Measurements from ENCODE around the gene YPEL4.
"Not testable (repeated sequence)": the region's sequence is repeated elsewhere in the genome, so short reads cannot be mapped to it uniquely, and the experiment has no call there.

The YPEL4 gene, protein sequence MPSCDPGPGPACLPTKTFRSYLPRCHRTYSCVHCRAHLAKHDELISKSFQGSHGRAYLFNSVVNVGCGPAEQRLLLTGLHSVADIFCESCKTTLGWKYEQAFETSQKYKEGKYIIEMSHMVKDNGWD

GRCh38 chr11:57649826-57650738 is at the start of gene YPEL4:
TSS of gene YPEL4 (minus strand) at chr11:57649912. CDS start at chr11:57647107, 2,805 bp downstream.
- DNase-seq, result no peak

DNA sequence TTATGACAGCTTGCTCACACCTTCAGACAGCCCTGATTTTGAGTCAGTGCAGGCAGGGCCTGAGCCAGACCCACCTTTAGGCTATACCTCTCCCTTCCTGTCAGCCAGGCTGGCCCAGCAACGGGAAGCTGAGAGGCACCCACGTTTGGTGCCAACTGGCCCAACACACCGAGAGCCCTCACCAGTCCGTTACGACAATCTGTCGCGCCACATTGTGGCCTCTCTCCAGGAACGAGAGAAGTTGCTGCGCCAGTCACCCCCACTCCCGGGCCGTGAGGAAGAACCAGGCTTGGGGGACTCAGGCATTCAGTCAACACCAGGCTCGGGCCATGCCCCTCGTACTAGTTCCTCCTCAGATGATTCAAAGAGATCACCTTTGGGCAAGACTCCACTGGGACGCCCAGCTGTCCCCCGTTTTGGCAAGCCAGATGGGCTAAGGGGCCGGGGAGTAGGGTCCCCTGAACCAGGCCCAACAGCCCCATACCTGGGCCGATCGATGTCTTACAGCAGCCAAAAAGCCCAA is 49.2 kb upstream of the YPEL4 start:
- no peak for DNase-seq

GRCh38 chr11:57690474-57690873 is 40.8 kb upstream of the YPEL4 start:
- not testable (repeated sequence) for DNase-seq

- DNase-seq, result no peak
These were observed 31.5 kb upstream of the YPEL4 start for GRCh38 chr11:57681168-57681567.

- no peak for DNase-seq
These were observed 30.8 kb upstream of the YPEL4 start for GRCh38 chr11:57680552-57680874.

- DNase-seq, result no peak
These were observed 29.7 kb upstream of the YPEL4 start for GRCh38 chr11:57679396-57679795.

- DNase-seq, result no peak
These were observed 25.6 kb upstream of the YPEL4 start for GRCh38 chr11:57675176-57675941.

GRCh38 chr11:57674251-57674650 is 24.5 kb upstream of the YPEL4 start:
- no peak for DNase-seq

- no peak for DNase-seq
These were observed 18.7 kb upstream of the YPEL4 start for GRCh38 chr11:57668434-57668782.

DNA sequence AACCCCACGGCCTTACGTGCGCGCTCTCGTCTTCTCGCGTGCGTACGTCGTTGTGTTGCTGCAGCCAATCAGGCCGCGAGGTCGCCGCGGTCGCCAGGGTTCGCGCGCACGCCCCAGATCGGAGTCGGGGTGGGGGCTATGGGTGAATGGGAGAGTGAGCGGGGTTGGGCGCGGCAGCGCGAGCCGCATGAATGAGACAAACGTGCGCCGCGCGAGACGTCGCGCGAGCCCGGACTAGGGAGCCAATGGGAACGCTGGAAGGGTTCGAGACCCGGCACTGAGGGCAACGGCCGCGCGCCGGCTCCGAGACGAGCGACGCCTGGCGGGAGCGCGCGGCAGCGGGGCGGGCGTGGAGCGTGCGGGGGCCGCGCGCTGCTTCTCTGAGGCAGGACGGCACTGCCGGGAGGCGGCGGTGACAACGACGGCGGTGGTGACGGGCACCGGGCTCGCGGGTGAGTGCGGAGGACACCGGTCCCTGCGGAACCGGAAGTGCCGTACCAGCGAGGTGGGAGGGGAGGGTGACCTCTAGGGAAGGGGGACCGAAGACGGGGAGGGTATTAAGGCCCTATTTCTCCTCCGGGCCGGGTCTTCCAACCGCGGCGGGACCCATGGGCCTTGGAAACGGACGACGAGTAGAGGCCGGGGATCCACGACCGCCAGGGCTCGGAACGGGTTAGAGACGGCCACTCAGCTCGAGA is 18.2 kb upstream of the YPEL4 start, which contains the start of gene ZDHHC5:
TSS of gene ZDHHC5 (plus strand) at position 379 of the 698 bp plus-strand sequence. CDS start 4,977 bp downstream, outside the sequence.
- peak; percentile 97 for DNase-seq

DNA sequence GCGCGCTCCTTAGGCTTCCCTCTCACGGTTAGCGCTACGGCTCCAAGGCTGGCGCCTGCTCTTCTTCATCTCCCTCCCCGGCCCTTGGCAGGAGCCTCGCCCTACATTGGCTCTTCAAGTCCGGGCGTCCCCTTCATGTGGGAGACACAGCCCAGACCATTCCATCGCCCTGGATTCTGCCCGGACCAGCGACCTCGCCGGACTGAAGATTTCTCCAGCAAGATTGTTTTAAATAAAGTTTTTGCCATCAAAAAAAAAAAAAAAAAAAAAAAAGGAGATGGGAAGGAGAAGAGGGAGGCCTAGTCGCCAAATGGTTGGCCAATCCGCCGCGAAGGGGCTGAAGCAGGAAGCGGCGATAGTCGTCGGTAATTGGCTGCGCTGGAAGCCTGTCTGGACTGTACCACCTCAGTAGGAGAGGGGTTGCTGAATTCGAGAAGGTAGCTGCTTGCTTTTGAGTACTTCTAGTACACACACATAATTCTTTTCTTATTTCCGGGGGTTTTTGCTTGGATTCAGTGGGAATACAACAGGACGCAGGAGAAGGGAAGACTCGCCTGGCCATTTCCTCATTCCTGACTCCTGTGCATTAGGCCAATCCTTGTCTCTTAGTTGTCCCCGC is 17.5 kb upstream of the YPEL4 start:
- DNase-seq, result peak; percentile 91

DNA sequence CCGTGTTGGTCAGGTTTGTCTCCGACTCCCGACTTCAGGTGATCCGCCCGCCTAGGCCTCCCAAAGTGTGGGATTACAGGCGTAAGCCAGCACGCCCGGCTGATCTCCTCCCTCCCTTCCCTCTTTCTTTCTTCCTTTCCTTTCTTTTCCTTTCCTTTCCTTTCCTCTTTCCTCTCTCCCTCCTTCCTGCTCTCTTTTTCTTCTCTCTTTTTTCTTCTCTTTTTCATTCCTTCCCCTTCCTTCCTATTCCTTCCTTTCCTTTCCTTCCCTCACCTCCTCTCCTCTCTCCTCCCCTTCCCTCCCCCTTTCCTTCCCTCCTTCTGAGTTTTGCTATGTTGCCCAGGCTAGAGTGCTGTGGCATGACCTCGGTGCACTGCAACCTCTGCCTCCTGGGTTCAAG is 14.3 kb upstream of the YPEL4 start:
- no peak for DNase-seq

DNA sequence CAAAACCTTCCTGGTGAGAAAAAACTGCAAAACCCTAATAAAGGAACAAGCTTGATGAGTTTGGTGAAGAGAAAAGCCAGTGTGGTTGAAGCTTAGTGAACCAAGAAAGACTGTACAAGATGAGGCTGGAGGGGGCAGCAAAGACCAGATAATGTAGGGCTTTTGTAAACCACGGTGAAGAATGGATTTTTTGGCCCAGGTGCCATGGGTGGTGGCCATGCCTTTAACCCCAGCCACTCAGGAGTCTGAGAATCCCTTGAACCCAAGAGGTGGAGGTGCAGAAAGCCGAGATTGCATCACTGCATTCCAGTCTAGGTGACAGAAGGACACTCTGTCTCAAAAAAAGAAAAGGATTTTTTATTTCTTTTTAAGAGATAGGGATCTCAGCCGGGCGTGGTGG is 13.2 kb upstream of the YPEL4 start:
- no peak for DNase-seq

DNA sequence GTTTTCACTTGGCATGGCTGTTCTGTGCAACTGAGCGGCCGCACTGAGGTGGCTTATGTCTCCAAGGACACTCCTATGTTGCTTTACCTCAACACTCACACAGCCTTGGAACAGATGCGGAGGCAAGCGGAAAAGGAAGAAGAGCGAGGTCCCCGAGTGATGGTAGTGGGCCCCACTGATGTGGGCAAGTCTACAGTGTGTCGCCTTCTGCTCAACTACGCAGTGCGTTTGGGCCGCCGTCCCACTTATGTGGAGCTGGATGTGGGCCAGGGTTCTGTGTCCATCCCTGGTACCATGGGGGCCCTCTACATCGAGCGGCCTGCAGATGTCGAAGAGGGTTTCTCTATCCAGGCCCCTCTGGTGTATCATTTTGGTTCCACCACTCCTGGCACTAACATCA is 10.0 kb upstream of the YPEL4 start:
- no peak for DNase-seq

DNA sequence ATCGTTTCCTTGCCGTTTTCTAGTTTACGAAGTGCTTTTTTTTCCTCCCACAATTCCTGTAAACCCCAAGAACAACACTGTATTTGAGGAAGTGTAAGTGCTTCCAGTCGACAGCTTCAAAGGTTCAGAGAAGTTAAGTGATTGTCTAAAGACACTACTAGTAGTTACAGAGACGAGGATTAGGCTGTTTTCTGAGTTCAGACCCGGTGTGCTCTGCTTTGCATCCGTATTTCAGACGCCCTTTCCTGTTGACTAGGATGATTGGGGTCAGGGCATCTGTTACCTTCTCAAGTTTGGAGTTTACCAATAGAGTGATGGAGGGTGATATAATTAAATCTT is 8.3 kb upstream of the YPEL4 start:
- no peak for DNase-seq

DNA sequence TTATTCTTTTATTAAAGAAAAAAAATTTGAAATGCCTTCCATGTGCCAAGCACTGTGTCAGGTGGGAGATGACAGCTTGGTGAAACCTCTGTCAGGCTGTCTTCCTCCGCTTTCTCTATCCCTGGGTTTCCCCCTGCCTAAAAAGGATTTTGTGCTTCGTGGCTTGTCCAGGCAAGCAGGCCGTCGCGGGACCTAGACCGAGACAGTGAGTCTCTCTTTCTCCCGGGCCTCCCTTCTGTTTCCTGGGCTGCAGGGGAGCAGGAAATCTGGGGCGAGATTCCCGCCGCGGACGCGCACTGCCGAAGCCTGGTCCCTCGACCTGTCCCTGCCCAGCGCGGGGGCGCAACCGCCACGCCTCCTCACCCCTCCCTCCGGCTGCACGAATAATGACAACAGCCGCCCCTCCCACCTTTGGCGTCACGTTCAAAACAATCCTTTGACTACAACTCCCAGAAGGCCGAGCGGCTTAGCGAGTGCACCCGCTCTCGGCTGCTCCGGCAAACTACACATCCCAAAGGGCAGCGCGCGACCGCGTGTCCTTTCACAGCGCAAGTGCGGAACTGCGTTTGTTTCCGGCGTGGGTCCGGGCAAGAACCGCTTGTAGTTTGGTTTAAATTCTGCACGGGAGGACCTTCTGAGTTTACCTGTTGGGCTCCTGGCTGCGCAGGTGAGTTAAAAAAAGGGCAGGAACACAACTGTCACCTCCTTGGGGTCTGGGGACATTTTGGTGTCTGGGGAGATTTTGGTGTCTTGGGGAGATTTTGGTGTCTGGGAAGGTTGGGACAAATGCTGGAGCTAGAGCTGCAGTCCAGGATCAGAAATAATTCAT is 7.7 kb upstream of the YPEL4 start, which contains the start of gene CLP1:
TSS of gene CLP1 (plus strand) at position 569 of the 829 bp plus-strand sequence. CDS start 1,715 bp downstream, outside the sequence.
- peak; percentile 95 for DNase-seq

- no peak for DNase-seq
These were observed 7.1 kb upstream of the YPEL4 start for GRCh38 chr11:57656885-57657193.

DNA sequence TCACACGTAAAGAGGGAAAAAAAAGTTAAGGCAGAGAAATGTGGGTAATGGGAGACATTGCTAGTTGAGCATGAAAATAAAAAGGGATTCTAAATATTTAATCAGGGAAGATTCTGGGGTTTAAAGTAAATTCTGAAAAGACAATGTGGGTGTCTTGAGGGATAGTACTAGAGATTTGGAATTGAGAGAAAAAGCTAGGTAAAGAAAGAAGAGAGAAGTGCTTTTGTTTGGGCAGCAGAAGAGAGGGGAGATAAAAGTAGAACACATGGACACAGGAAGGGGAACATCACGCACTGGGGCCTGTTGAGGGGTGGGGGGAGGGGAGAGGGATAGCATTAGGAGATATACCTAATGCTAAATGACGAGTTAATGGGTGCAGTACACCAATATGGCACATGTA is 3.5 kb upstream of the YPEL4 start:
- no peak for DNase-seq

DNA sequence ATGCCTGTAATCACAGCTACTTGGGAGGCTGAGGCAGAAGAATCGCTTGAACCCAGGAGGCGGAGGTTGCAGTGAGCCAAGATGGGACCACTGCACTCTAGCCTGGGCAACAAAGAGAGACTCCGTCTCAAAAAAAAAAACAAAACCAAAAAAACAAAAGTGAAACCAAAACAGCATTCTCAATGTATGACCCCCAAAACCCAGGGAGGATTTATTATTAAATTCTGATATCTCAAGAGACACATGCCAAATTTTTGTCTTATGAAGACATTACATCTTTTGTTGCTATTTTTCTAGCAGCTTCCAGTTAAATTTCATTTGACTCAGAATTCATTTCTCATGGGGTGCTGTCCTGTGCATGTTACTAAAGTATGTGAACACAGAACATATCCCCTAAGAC is 3.0 kb upstream of the YPEL4 start:
- no peak for DNase-seq

GRCh38 chr11:57652230-57652629 is 2.5 kb upstream of the YPEL4 start:
- DNase-seq, result not testable (repeated sequence)

DNA sequence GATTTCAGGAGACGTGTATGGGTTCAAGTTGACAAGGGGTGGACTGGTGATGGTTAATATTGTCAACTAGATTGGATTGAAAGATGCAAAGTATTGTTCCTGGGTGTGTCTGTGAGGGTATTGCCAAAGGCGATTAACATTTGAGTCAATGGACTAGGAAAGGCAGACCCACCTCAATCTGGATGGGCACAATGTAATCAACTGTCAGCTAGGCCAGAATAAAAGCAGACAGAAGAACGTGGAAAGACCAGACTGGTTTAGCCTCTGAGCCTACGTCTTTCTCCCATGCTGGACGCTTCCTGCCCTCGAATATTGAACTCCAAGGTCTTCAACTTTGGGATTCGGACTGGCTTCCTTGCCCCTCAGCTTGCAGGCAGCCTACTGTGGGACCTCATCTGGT is 1.7 kb upstream of the YPEL4 start:
- no peak for DNase-seq

- no peak for DNase-seq
These were observed 1.0 kb upstream of the YPEL4 start for GRCh38 chr11:57650739-57651090.

Measured in NCI-H2107 (cell line).